AG09319 (cell line): ENCODE data around the gene USP35.
"Not testable (repeated sequence)": the region's sequence is repeated elsewhere in the genome, so short reads cannot be mapped to it uniquely, and the experiment has no call there.

Experiments
- DNase-seq: peaks from one replicate; pipeline ENCODE4 v3.0.0-alpha.2; 2010; ENCODE audit warnings: low read depth; ENCODE audit errors: extremely low read depth
- TF ChIP-seq, protein P1 (sequence below): IDR thresholded peaks from 2 replicates; pipeline ENCODE4 v1.5.1; 2011; ENCODE audit warnings: low read depth, mild to moderate bottlenecking, inconsistent platforms, low read length, moderate library complexity

USP35 gene

DNA sequence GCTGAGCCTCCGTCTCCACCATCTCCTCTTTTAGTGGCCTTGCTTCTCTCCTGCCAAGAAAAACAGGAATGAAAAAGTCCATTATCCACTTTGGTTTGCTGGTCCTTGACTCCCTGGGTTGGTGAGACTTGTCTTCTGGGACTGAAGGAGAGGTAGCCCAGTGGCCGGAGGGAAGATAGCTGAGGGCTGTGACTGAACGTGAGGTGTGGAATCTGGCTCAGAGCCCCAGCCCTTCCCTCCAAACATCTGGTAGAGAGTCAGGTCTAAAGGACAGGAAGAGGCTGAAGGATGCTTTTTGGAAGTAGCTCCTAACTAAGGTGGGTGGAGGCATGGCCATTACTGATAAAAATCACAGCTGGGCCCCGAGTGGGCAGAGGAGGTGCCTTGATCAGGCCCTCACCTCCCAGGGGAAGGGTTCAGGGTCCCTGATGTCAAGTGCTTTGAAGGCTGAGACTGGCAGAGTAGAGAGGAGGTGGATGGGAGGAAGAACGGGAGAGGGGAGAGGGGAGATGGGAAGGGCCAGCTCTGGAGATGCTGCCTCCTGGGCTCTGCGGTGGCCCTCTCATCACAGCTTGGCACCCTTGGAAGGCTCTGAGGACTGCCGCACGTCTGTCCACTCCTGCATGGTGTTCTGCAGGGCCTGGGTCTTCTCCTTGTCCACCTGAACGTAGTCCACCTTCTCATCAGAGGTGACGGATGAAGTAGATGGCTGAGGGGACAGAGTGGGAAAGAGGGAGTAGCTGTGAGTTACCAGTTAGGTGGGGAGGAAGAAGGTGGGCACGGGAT is 30.2 kb downstream of the USP35 start:
- TF ChIP-seq, protein P1, sequence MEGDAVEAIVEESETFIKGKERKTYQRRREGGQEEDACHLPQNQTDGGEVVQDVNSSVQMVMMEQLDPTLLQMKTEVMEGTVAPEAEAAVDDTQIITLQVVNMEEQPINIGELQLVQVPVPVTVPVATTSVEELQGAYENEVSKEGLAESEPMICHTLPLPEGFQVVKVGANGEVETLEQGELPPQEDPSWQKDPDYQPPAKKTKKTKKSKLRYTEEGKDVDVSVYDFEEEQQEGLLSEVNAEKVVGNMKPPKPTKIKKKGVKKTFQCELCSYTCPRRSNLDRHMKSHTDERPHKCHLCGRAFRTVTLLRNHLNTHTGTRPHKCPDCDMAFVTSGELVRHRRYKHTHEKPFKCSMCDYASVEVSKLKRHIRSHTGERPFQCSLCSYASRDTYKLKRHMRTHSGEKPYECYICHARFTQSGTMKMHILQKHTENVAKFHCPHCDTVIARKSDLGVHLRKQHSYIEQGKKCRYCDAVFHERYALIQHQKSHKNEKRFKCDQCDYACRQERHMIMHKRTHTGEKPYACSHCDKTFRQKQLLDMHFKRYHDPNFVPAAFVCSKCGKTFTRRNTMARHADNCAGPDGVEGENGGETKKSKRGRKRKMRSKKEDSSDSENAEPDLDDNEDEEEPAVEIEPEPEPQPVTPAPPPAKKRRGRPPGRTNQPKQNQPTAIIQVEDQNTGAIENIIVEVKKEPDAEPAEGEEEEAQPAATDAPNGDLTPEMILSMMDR, result no peak
- DNase-seq, result no peak

DNA sequence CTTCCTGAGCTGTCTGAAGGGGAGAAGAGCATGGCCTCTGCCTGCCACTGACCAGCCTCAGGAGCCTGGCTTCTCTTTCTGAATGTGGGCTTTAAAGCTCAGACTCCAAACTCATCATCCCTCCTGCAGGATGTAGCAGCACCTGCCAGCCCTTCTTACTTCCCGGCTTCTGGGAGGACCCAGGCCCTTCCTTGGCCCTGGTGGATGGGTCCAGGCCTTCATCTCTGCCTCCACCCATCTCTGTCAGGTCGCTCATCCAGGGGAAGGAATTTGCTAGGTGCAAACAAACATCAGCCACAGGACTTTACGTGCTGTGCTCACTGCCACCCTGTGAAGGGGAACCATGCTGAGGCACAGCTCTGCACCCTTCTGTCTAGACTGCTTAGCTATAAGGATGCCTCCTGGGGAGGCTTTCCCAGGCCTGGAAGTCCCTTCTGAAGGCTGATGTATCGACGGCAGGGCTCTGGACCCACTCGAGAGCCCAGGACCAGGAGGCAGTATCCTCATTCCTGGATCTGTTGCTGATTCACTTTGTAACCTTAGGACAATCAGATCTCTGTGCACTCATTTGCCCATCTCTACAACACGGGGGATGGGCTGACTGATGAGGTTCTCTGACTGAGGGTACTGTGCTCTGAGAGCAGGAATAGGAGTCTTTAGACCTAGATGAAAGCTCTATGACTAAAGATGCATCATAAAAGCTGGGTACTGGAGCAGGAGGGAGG is 30.9 kb downstream of the USP35 start:
- TF ChIP-seq, protein P1, result no peak

DNA sequence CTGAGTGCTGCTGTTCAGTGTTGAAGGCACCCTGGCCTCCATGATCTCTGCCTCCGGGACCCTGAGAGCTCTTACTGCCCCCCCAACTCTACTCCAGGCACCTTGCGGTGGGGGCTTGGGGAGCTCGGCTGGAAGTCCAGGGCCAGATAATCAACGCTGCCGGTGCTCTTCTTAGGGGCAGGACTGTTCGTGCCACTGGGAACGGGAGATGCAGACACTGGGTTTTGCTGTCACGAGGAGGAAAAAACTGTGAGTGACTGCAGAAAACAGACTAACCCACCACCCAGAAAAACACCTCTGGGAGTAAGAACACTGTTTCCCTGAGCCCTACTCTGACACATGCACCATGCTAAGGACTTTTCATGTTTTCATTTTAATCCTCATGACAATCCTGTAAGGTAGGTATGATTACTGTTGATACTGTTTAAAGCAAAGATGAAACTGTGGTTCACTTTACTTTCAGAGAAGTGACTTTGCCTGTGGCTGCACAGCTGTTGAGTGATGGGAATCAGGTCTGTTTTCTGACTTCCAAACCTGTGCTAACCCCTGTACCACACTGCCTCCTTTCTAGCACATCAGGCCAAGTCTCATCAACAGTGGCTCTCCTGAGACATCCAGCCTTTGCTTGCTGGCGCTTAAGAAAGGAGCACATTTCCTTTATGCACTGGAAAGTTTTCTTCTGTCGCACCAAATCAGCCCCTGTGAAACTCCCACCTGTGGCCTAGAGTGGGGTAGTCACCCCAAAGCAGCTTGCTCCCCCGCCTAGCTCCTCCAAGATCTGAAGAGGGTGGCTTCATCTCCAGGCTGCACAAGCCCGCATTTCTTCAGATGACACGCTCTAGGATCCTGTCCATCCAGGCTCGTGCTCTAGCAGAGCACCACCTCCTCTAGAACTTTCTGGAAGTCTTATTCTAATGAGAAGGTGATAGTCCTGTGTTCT is 31.8 kb downstream of the USP35 start:
- no peak for DNase-seq
- TF ChIP-seq, protein P1, result no peak

More for the DNA sequence above, 30.9 kb downstream of the USP35 start:
- no peak for DNase-seq

DNA sequence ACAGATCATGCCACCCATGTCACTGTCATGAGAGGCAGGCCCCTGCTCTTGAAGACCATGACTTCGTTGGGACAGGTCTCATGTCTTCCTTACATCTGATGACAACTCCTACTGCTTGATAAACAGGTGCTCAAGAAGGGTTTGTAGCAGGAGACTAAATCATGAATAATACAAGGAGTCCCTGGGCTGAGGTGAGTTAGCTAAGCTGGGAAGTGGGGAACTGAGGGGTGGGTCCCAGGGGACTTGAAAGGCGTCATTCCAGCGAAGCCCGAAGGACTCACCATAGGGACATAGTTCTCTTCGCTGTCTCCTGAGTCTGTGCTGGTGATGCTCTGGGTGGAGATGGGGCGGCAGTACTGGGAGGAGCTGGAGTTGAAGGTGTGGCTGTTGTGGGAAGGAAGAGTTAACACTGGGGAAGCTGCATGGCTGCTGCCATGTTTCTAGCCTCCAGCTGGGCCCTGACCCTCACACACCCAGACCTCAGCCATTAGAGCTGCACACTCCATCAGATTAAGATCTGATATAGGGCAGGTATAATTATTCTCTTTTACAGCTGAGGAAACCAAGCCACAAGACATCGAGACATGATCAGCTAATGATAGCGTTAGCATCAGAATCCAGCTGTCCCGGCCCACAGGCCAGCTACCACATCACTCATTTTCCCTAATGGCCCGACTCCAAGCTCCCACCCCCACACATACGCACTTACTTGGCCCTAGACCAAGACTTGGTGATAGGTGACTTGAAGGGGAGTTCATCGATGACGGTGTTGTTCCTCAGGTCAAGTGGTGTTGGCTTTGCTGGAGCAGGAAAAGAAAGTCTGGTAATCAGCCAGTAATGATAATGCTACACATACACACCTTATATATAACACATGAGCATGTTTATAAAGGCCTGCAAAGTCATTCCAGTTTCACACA is 32.9 kb downstream of the USP35 start:
- TF ChIP-seq, protein P1, result no peak
- DNase-seq, result no peak

DNA sequence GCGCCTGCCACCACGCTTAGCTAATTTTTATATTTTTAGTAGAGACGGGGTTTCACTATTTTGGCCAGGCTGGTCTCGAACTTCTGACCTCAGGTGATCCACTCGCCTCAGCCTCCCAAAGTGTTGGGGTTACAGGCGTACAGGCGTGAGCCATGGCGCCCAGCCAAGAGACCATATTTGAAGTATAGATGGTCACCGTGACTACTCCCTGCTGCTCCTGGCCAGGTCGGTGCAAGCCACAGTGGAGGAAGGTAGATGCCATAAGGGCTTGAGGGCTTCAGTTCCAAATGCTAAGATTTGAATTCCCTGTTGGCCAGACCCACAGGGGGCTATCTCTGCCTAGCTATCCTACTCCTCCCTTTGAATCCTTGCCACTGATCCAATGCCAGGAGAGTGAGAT is 34.0 kb downstream of the USP35 start:
- not testable (repeated sequence) for DNase-seq

DNA sequence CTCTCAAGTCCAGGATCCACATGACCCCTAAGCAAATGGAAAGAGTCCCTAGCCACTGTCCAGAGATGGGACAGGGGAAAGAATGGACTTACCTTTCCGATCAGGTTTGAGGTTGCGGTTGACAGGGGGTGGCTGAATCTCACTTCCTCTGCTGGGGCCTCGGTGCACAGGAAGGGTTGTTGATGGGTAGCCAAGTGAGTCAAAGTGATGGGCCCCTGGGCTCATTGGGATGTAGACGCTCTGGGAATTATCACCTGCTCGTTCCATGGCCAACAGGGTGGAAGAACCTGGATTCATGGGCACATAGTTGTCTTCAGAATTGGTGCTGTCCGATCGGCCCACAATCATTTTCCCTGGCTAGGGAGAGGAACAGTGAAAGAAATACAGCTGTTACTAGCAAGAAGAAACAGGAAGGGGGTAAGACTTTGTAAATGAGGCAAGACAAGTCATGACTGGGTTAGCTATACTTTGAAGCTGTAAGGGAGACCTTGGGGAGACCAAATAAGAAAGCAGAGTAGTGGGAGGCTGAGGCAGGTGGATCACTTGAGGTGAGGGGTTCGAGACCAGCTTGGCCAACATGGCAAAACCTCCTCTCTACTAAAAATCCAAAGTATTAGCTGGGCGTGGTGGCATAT is 34.7 kb downstream of the USP35 start:
- TF ChIP-seq, protein P1, result no peak

More for the DNA sequence above, 34.7 kb downstream of the USP35 start:
- no peak for DNase-seq
